Neural cell (in vitro differentiated cells): ENCODE results near the gene ADIPOR2. TPM values are rescaled to one million over a fixed set of nuclear protein-coding genes. Genes with fewer than 3 reads are reported as not detected.

Experiments used
- H2AFZ ChIP-seq: fragments of 200-600, 300-800 bp; sonication (generic), shearing (Covaris generic); 2 replicates; pipeline ENCODE4 v1.6.0; 2014; ENCODE audit warnings: low read depth, mild to moderate bottlenecking, antibody characterized with exemption, low read length, moderate library complexity
- H3F3A ChIP-seq: fragments of 200-600 bp; shearing (Covaris generic); 2 replicates; pipeline ENCODE4 v1.6.1; 2016; ENCODE audit warnings: mild to moderate bottlenecking, moderate library complexity, mixed read lengths, antibody characterized with exemption, low read length; ENCODE audit not compliant: insufficient read depth, poor library complexity, severe bottlenecking
- H3K27ac ChIP-seq: fragments of 200-600, 300-800 bp; sonication (generic), shearing (Covaris generic); 2 replicates; pipeline ENCODE4 v1.5.1; 2014; ENCODE audit warnings: mild to moderate bottlenecking, low read length, moderate library complexity
- H3K27me3 ChIP-seq: fragments of 300-800, 200-600 bp; sonication (generic), shearing (Covaris generic); 2 replicates; pipeline ENCODE4 v1.6.0; 2014; ENCODE audit warnings: mild to moderate bottlenecking, low read depth, low read length, moderate library complexity; ENCODE audit not compliant: insufficient read depth
- H3K36me3 ChIP-seq: fragments of 300-800, 200-600 bp; sonication (generic), shearing (Covaris generic); 2 replicates; pipeline ENCODE4 v1.5.1; 2014; ENCODE audit warnings: mild to moderate bottlenecking, antibody characterized with exemption, low read length, moderate library complexity; ENCODE audit not compliant: insufficient read depth
- H3K4me2 ChIP-seq: fragments of 300-800, 200-600 bp; sonication (generic), shearing (Covaris generic); 2 replicates; pipeline ENCODE4 v1.6.0; 2014; ENCODE audit warnings: mild to moderate bottlenecking, low read length
- H3K4me3 ChIP-seq: fragments of 300-800, 200-600 bp; sonication (generic), shearing (Covaris generic); 2 replicates; pipeline ENCODE4 v1.5.1; 2014; ENCODE audit warnings: mild to moderate bottlenecking, low read length, moderate library complexity
- H3K79me2 ChIP-seq: fragments of 200-600 bp; shearing (Covaris generic); replicated peaks from 2 replicates; pipeline ENCODE4 v1.6.0; 2014; ENCODE audit warnings: mild to moderate bottlenecking, low read length, moderate library complexity; ENCODE audit not compliant: insufficient read depth
- H3K9ac ChIP-seq: fragments of 300-800, 200-600 bp; sonication (generic), shearing (Covaris generic); 2 replicates; pipeline ENCODE4 v1.6.1; 2016; ENCODE audit warnings: mild to moderate bottlenecking, low read length, mixed read lengths
- H3K9me2 ChIP-seq: fragments of 200-600 bp; shearing (Covaris generic); 2 replicates; pipeline ENCODE4 v1.6.1; 2016; ENCODE audit warnings: mild to moderate bottlenecking, low read length, mixed read lengths; ENCODE audit not compliant: insufficient read depth
- H3K9me3 ChIP-seq: fragments of 200-600, 300-800 bp; sonication (generic), shearing (Covaris generic); 2 replicates; pipeline ENCODE4 v1.6.1; 2016; ENCODE audit warnings: mild to moderate bottlenecking, mixed run types, low read length, moderate library complexity, mixed read lengths
- H4K20me1 ChIP-seq: fragments of 200-600 bp; shearing (Covaris generic); 2 replicates; pipeline ENCODE4 v1.6.1; 2016; ENCODE audit warnings: mild to moderate bottlenecking, mixed run types; ENCODE audit not compliant: insufficient read depth
- EP300 ChIP-seq: fragments of 450-650 bp; conservative IDR thresholded peaks from 2 replicates; pipeline ENCODE4 v1.6.1; 2014; ENCODE audit warnings: antibody characterized with exemption, mild to moderate bottlenecking, moderate library complexity; ENCODE audit not compliant: poor library complexity, severe bottlenecking
- EZH2 ChIP-seq: fragments of 200-600, 300-800 bp; shearing (Covaris generic), sonication (generic); IDR thresholded peaks from 2 replicates; pipeline ENCODE4 v1.6.1; 2014; ENCODE audit warnings: antibody characterized with exemption, low read length, borderline replicate concordance, mild to moderate bottlenecking; ENCODE audit not compliant: insufficient read depth, poor library complexity, severe bottlenecking
- MXI1 ChIP-seq: fragments of 450-650 bp; conservative IDR thresholded peaks from 2 replicates; pipeline ENCODE4 v1.6.1; 2014; ENCODE audit warnings: antibody characterized with exemption, mild to moderate bottlenecking; ENCODE audit not compliant: poor library complexity, severe bottlenecking
- POLR2AphosphoS5 ChIP-seq: IDR thresholded peaks from 2 replicates; pipeline ENCODE4 v1.6.1; 2012
- RAD21 ChIP-seq: fragments of 450-650 bp; conservative IDR thresholded peaks from 2 replicates; pipeline ENCODE4 v1.6.1; 2014; ENCODE audit warnings: antibody characterized with exemption, mild to moderate bottlenecking, moderate library complexity
- REST ChIP-seq: IDR thresholded peaks from 2 replicates; pipeline ENCODE4 v1.6.1; 2012; ENCODE audit warnings: borderline replicate concordance
- SMC3 ChIP-seq: fragments of 450-650 bp; conservative IDR thresholded peaks from 2 replicates; pipeline ENCODE4 v1.6.1; 2014; ENCODE audit warnings: antibody characterized with exemption, mild to moderate bottlenecking, moderate library complexity; ENCODE audit not compliant: poor library complexity
- TAF1 ChIP-seq: IDR thresholded peaks from 2 replicates; pipeline ENCODE4 v1.6.1; 2012; ENCODE audit warnings: low read depth
- polyA plus RNA-seq: library from polyadenylated mRNA; depleted of rRNA; stranded (reverse); fragments of >200 nt; gene quantifications from 2 replicates; pipeline ENCODE4 v1.2.3, GENCODE V29; 2014
- TF ChIP-seq, protein P1 (sequence below): fragments of 450-650 bp; IDR thresholded peaks from 2 replicates; pipeline ENCODE4 v1.5.1; 2014; ENCODE audit warnings: antibody characterized with exemption, mild to moderate bottlenecking, moderate library complexity; ENCODE audit not compliant: poor library complexity, severe bottlenecking

Gene ADIPOR2
- polyA plus RNA-seq, 1 donor from 2014 or later, result 18.5 TPM

DNA sequence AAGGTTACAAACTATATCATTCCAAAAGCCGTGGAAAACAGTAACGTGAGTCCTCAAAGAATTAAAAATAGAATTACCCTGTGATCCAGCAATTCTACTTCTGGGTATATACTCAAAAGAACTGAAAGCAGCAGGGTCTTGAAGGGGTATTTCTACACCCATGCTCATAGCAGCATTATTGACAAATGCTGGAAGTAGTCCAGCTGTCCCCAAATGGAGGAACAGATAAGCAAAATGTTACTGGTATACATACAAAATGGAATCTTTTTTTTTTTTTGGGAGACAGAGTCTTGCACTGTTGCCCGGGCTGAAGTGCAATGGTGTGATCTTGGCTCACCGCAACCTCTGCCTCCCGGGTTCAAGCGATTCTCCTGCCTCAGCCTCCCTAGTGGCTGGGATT is 32.9 kb downstream of the ADIPOR2 start:
- no peaks in the 10 kb centered on the region for H3K9me3 ChIP-seq
- H3K36me3 ChIP-seq, result no peaks in the 10 kb centered on the region
- H3K9me2 ChIP-seq, result no peaks in the 10 kb centered on the region
- no peak overlapping the region for H2AFZ ChIP-seq
- H3K9ac ChIP-seq, result no peak overlapping the region
- H3K27ac ChIP-seq, result no peak overlapping the region
- H3K79me2 ChIP-seq, result peaks cover 15% of the 10 kb centered on the region
- H4K20me1 ChIP-seq, result no peaks in the 10 kb centered on the region
- TF ChIP-seq EP300, result no peak
- TF ChIP-seq MXI1, result no peak
- TF ChIP-seq, protein P1, sequence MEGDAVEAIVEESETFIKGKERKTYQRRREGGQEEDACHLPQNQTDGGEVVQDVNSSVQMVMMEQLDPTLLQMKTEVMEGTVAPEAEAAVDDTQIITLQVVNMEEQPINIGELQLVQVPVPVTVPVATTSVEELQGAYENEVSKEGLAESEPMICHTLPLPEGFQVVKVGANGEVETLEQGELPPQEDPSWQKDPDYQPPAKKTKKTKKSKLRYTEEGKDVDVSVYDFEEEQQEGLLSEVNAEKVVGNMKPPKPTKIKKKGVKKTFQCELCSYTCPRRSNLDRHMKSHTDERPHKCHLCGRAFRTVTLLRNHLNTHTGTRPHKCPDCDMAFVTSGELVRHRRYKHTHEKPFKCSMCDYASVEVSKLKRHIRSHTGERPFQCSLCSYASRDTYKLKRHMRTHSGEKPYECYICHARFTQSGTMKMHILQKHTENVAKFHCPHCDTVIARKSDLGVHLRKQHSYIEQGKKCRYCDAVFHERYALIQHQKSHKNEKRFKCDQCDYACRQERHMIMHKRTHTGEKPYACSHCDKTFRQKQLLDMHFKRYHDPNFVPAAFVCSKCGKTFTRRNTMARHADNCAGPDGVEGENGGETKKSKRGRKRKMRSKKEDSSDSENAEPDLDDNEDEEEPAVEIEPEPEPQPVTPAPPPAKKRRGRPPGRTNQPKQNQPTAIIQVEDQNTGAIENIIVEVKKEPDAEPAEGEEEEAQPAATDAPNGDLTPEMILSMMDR, result no peak
- no peak for TF ChIP-seq POLR2AphosphoS5
- no peak for TF ChIP-seq SMC3
- no peak for TF ChIP-seq RAD21
- no peak for TF ChIP-seq REST
- TF ChIP-seq TAF1, result no peak
- TF ChIP-seq EZH2, result no peak
- no peak overlapping the region for H3K4me2 ChIP-seq
- H3F3A ChIP-seq, result no peaks in the 10 kb centered on the region
- H3K4me3 ChIP-seq, result no peak overlapping the region
- no peaks in the 10 kb centered on the region for H3K27me3 ChIP-seq

DNA sequence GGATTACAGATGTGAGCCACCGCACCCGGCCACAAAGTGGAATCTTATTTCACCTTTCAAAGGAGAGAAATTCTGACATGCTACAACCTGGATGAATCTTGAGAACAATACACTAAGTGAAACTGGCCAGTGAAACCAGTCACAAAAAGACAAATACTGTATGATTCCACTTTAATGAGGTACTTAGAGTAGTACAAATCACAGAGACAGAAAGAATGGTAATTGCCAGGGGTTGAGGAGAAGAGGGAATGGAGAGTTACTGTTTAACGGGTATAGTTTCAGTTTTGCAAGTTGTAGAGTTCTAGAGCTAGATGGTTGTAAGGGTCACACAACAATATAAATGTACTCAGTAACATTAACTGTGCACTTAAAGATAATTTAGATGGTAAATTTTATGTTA is 33.4 kb downstream of the ADIPOR2 start:
- Histone ChIP-seq H4K20me1 (no peaks in the 10 kb centered on the region), H3K27me3 (no peaks in the 10 kb centered on the region), H3K79me2 (peaks cover 14% of the 10 kb centered on the region), H3K9me3 (no peaks in the 10 kb centered on the region), H3K4me2 (no peak overlapping the region), H3K36me3 (no peaks in the 10 kb centered on the region), H3K27ac (no peak overlapping the region), H3K9me2 (no peaks in the 10 kb centered on the region), H2AFZ (no peak overlapping the region), H3K9ac (no peak overlapping the region), H3F3A (no peaks in the 10 kb centered on the region), H3K4me3 (no peak overlapping the region)
- TF ChIP-seq, protein P1, result no peak
- TF ChIP-seq MXI1 (no peak), REST (no peak), EZH2 (no peak), EP300 (no peak), RAD21 (no peak), POLR2AphosphoS5 (no peak), TAF1 (no peak)
